Peyer's patch (tissue), 4 donors: ENCODE results near the gene SMAP2. TPM values are rescaled to one million over a fixed set of nuclear protein-coding genes. Genes with fewer than 3 reads are reported as not detected.

ENCODE experiments used
- DNase-seq, 3 donors: peaks; one replicate each; pipeline ENCODE4 v3.0.0-alpha.2; 2017 to 2019
- H3K27ac ChIP-seq, 4 donors: fragments of 200-600 bp; sonication (generic); one replicate each; pipeline ENCODE4 v1.5.1; 2016 to 2019
- H3K27me3 ChIP-seq, 2 donors: fragments of 200-600 bp; sonication (generic); one replicate each; pipeline ENCODE4 v1.5.1; 2019
- H3K36me3 ChIP-seq, 3 donors: fragments of 200-600 bp; sonication (generic); one replicate each; pipeline ENCODE4 v1.5.1; 2016 to 2019
- H3K4me1 ChIP-seq, 4 donors: fragments of 200-600 bp; sonication (generic); one replicate each; pipeline ENCODE4 v1.5.1; 2016 to 2019
- H3K4me3 ChIP-seq, 4 donors: fragments of 200-600 bp; sonication (generic); 1 replicate in 3 of 4; 2 replicates in 1 of 4; pipeline ENCODE4 v1.5.1; 2016 to 2019; ENCODE audit warnings: mild to moderate bottlenecking in 1 of 4
- H3K9me3 ChIP-seq, 4 donors: fragments of 200-600 bp; sonication (generic); one replicate each; pipeline ENCODE4 v1.5.1; 2016 to 2019; ENCODE audit warnings: mild to moderate bottlenecking in 1 of 4
- CTCF ChIP-seq, 6 experiments: fragments of 450-650 bp in 4 of 6; fragments of 200-600 bp in 2 of 6; sonication (generic) in 1 of 6; IDR thresholded peaks; one replicate each; pipeline ENCODE4 v1.5.1; 2017 to 2019; ENCODE audit warnings: antibody characterized with exemption in 6 of 6, mild to moderate bottlenecking in 3 of 6, moderate library complexity in 1 of 6
- POLR2A ChIP-seq, 2 donors: fragments of 450-650 bp; IDR thresholded peaks; one replicate each; pipeline ENCODE4 v1.5.1; 2017; ENCODE audit warnings: antibody characterized with exemption in 2 of 2, mild to moderate bottlenecking in 2 of 2, moderate library complexity in 2 of 2
- total RNA-seq, 4 donors: library from RNA; depleted of rRNA; stranded (reverse); fragments of >200 nt; gene quantifications; one replicate each; pipeline ENCODE4 v1.1.0, GENCODE V29; 2016

SMAP2 gene
- total RNA-seq, 4 donors from 2014 or later, result 24.7 to 170 (median 33.7) TPM

- no peaks in the 10 kb centered on the region for H3K36me3 ChIP-seq
- no peaks in the 10 kb centered on the region for H3K4me1 ChIP-seq
- H3K27ac ChIP-seq, result no peak overlapping the region
- no peaks in the 10 kb centered on the region for H3K9me3 ChIP-seq
- TF ChIP-seq CTCF (IDR thresholded peaks at IDR 0.05) (no peak), POLR2A (IDR thresholded peaks at IDR 0.05) (no peak)
- H3K4me3 ChIP-seq, result no peak overlapping the region
- H3K27me3 ChIP-seq, result no peaks in the 10 kb centered on the region
- DNase-seq, result no peak
Measured at GRCh38 chr1:40431385-40431784, 57.9 kb downstream of the SMAP2 start.

GRCh38 chr1:40432644-40433390, 59.3 kb downstream of the SMAP2 start:
- no peak for TF ChIP-seq CTCF (IDR thresholded peaks at IDR 0.05)
- TF ChIP-seq POLR2A (IDR thresholded peaks at IDR 0.05), result no peak
- H3K4me1 ChIP-seq, result no peaks in the 10 kb centered on the region
- H3K27ac ChIP-seq, result no peak overlapping the region
- H3K27me3 ChIP-seq, result no peaks in the 10 kb centered on the region
- no peaks in the 10 kb centered on the region for H3K36me3 ChIP-seq
- no peak overlapping the region for H3K4me3 ChIP-seq
- H3K9me3 ChIP-seq, result no peaks in the 10 kb centered on the region
- DNase-seq, result no peak

GRCh38 chr1:40435471-40435870, 61.9 kb downstream of the SMAP2 start:
- no peak for DNase-seq
- no peaks in the 10 kb centered on the region for H3K4me1 ChIP-seq
- H3K36me3 ChIP-seq, result no peaks in the 10 kb centered on the region
- H3K27ac ChIP-seq, result no peak overlapping the region
- H3K4me3 ChIP-seq, result no peak overlapping the region
- no peaks in the 10 kb centered on the region for H3K9me3 ChIP-seq
- TF ChIP-seq POLR2A (IDR thresholded peaks at IDR 0.05) (no peak), CTCF (IDR thresholded peaks at IDR 0.05) (no peak)
- no peaks in the 10 kb centered on the region for H3K27me3 ChIP-seq

- no peaks in the 10 kb centered on the region for H3K36me3 ChIP-seq
- no peaks in the 10 kb centered on the region for H3K9me3 ChIP-seq
- no peak overlapping the region for H3K4me3 ChIP-seq
- TF ChIP-seq POLR2A (IDR thresholded peaks at IDR 0.05), result no peak
- TF ChIP-seq CTCF (IDR thresholded peaks at IDR 0.05), result no peak
- no peak overlapping the region for H3K27ac ChIP-seq
- no peaks in the 10 kb centered on the region for H3K4me1 ChIP-seq
- no peak for DNase-seq
- H3K27me3 ChIP-seq, result no peaks in the 10 kb centered on the region
Measured at GRCh38 chr1:40435876-40436275, 62.3 kb downstream of the SMAP2 start.

DNA sequence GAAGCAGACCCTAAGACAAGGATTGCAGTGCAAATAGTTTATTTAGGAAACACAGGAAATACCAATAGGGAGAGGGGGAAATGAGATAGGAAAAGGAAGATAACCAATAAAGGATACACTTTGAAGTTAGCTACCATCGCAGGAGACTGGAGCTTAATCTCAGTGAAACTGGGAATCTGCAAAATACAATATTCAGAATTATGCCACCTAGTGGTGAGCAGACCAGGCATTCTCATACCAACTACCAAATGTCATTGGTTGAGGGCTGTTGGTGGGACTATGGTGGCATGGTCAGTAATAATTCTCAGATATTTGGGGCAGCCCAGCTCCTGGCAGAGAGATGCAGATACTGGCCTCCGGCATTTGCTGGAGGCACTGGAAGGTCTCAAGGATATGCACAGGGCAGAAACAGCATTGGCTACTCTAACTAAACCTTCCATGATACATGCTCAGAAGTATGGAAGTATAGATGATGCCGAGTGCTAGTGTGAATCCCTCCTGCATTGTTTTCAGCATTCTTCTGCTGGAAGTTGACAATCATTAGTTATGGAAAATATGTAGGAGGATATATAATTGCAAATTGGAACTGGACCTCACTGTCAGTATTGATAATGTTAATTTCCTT, 65.0 kb downstream of the SMAP2 start:
- TF ChIP-seq POLR2A (IDR thresholded peaks at IDR 0.05), result no peak
- TF ChIP-seq CTCF (IDR thresholded peaks at IDR 0.05), result peak; percentile 60 to 74 (median 64)
- Histone ChIP-seq H3K4me3 (no peak overlapping the region), H3K36me3 (no peaks in the 10 kb centered on the region), H3K9me3 (no peaks in the 10 kb centered on the region), H3K27me3 (no peaks in the 10 kb centered on the region), H3K4me1 (no peaks in the 10 kb centered on the region), H3K27ac (no peak overlapping the region)
- peak in 1 of 3 donors; percentile 62 for DNase-seq
